IPS-20b (cell line): ENCODE data around the gene FBXO41.

Experiments
- H3K27ac ChIP-seq: one replicate; pipeline ENCODE4 v1.5.1; 2013; ENCODE audit warnings: low read length
- H3K27me3 ChIP-seq: 2 replicates; pipeline ENCODE4 v1.6.1; 2013; ENCODE audit warnings: mild to moderate bottlenecking, low read length, inconsistent platforms; ENCODE audit not compliant: insufficient read depth
- H3K36me3 ChIP-seq: 2 replicates; pipeline ENCODE4 v1.6.1; 2013; ENCODE audit warnings: low read depth, mild to moderate bottlenecking, inconsistent platforms, low read length, moderate library complexity; ENCODE audit not compliant: insufficient read depth
- H3K4me1 ChIP-seq: 2 replicates; pipeline ENCODE4 v1.6.1; 2013; ENCODE audit warnings: mild to moderate bottlenecking, control low read depth, inconsistent platforms, low read length, moderate library complexity; ENCODE audit not compliant: insufficient read depth
- H3K4me3 ChIP-seq: 2 replicates; pipeline ENCODE4 v1.5.1; 2013; ENCODE audit warnings: mild to moderate bottlenecking, low read length, inconsistent platforms
- H3K9ac ChIP-seq: 2 replicates; pipeline ENCODE4 v1.6.1; 2013; ENCODE audit warnings: low read depth, mild to moderate bottlenecking, inconsistent platforms, low read length, moderate library complexity
- H3K9me3 ChIP-seq: 2 replicates; pipeline ENCODE4 v1.6.1; 2013; ENCODE audit warnings: mild to moderate bottlenecking, low read depth, low read length, inconsistent platforms; ENCODE audit not compliant: insufficient read depth

FBXO41 gene

DNA sequence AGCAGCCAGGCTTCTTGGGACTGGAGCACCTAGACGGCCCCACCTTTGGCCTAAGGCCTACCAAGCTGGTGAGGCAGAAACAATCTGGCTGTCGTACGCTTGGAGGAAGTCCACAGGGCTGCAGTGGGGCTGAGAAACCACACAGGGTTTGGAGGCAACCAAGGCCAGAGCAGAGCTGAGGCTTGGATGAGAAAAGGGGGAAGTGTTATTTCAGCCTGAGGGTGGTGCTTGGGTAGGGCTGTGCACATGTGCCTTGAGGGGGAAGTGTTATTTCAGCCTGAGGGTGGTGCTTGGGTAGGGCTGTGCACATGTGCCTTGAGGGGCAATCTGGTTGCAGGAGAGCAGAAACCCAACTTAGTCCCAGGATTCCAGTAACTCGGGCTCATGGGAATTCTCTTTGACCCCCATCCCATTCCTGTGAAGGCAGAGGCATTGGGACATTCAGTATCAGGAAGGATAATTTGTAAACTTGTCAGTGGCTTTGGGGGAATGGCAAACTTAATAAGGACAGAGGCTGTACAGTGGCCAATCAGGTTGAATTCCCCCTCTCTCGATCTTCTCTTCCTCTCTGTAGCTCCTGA, 971 bp upstream of the FBXO41 start:
- Histone ChIP-seq H3K9me3 (no peaks in the 10 kb centered on the region), H3K27ac (no peak overlapping the region), H3K4me3 (peak overlapping the region; percentile 79), H3K27me3 (peaks cover 69% of the 10 kb centered on the region), H3K36me3 (no peaks in the 10 kb centered on the region), H3K4me1 (peaks cover 5% of the 10 kb centered on the region; the same call in 1 of the 2 replicates), H3K9ac (peak overlapping the region; percentile 75; the same call in 1 of the 2 replicates)

DNA sequence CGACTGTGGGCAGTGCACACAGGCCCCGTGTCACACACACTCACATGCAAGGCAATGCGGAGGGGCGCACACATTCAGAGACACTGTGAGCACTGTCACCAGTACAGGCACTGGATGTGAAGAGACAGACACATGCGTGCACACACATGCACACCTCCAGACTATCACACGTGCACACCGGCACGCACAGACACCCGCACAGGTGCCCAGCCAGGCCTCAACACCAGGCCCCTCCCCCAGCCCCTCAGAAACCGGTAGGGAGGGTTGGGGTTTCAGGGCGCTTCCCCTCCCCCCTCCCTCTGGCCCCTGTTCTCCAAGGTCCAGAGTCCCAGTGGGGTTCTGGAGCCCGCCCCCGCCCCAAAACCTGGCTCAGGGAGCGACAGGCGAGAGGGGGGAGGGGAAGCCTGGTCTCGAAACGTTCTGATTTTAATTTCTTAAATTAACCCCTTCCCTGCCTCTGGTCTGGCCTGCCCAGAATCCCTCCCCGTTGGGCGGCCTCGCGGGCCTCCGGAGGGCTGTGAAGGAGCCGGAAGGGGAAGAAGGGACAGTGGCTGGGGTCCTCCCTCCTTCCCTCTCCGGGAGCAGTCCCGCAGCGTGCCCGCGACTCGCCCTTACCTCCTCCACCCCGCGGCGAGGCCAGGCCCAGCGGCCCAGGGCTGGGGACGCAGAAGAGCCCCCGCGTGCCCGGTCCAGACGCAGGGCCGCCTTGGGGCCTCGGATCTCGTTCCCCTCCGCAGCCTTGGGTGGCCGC, 558 bp downstream of the FBXO41 start:
- Histone ChIP-seq H3K4me3 (peak overlapping the region; percentile 79), H3K36me3 (no peaks in the 10 kb centered on the region), H3K9ac (peak overlapping the region; percentile 75; the same call in 1 of the 2 replicates), H3K9me3 (no peaks in the 10 kb centered on the region), H3K27me3 (peaks cover 54% of the 10 kb centered on the region), H3K27ac (no peak overlapping the region), H3K4me1 (peaks cover 5% of the 10 kb centered on the region; the same call in 1 of the 2 replicates)

DNA sequence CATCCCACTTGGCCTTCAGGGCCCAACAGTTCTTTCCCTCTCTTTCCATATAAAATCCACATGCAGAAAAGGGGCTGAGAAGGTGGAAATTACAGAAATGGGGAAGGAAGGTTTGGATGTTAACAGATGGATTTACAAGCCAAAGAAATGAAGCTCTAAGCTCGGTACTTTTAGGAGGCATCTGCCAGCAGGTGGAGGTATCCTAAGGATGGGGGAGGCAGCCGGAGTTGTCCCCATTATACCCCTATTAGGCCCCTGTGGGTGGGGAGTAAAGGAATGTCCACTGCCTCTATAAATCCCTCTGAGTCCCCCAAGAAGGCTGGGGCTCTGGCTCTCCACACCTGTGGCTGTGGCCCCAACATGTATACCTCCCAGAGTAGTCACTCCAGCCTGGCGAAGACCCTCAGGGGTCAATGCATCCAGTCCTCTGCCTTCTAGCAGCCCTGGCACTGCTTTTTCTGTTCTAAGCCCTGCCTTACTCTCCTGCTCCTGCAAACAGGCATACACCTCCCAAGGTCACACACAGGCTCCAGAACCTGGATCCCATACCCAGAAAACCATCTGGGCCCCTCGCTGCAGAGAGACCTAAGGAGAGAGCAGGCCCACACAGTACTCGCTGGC, 1.2 kb downstream of the FBXO41 start:
- peak overlapping the region; percentile 75; the same call in 1 of the 2 replicates for H3K9ac ChIP-seq
- H3K27ac ChIP-seq, result no peak overlapping the region
- peak overlapping the region; percentile 79 for H3K4me3 ChIP-seq
- H3K36me3 ChIP-seq, result no peaks in the 10 kb centered on the region
- H3K4me1 ChIP-seq, result peaks cover 5% of the 10 kb centered on the region; the same call in 1 of the 2 replicates
- H3K9me3 ChIP-seq, result no peaks in the 10 kb centered on the region
- peaks cover 47% of the 10 kb centered on the region for H3K27me3 ChIP-seq

DNA sequence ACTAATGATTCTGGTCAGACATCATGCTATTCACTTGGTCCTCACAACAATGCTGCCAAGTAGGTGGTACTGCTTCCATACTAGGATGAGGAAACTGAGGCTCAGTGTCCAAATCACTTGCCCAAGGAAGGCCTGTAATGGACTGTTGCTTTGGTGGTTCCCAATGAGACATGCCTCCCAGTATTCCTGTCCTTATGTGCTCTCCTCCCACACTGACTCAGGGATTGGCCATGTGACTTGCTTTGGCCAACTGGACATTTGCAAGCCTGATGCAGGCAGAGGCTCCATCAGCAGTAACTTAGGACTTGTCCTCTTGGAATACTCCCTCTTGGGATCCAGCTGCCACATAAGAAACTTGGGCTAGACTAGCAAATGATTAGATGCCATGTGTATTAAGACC, 3.0 kb downstream of the FBXO41 start:
- H3K27me3 ChIP-seq, result peaks cover 29% of the 10 kb centered on the region
- H3K36me3 ChIP-seq, result no peaks in the 10 kb centered on the region
- H3K4me3 ChIP-seq, result no peak overlapping the region
- peaks cover 5% of the 10 kb centered on the region; the same call in 1 of the 2 replicates for H3K4me1 ChIP-seq
- no peaks in the 10 kb centered on the region for H3K9me3 ChIP-seq
- H3K27ac ChIP-seq, result no peak overlapping the region
- no peak overlapping the region for H3K9ac ChIP-seq

DNA sequence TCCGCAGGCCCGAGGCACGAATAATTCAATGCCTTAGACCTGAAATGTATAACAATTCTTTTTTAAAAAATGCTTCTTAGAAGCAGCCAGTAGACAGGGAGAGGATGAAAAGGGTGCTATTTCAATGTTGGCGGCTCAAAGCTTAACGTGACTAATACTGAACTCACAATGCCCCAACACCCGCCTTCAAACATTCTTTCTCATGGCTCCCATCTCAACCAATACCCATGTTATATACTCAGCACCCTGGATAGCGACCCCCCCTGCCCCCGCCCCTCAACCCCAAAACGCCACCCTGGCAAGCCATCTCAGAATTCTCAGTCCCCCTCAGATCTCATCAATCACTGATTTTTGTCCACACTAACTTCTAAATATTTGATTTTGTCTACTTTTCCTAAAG, 4.4 kb downstream of the FBXO41 start:
- Histone ChIP-seq H3K4me3 (no peak overlapping the region), H3K9me3 (no peaks in the 10 kb centered on the region), H3K9ac (no peak overlapping the region), H3K4me1 (no peaks in the 10 kb centered on the region; the same call in 1 of the 2 replicates), H3K36me3 (no peaks in the 10 kb centered on the region), H3K27ac (no peak overlapping the region), H3K27me3 (peaks cover 15% of the 10 kb centered on the region)

DNA sequence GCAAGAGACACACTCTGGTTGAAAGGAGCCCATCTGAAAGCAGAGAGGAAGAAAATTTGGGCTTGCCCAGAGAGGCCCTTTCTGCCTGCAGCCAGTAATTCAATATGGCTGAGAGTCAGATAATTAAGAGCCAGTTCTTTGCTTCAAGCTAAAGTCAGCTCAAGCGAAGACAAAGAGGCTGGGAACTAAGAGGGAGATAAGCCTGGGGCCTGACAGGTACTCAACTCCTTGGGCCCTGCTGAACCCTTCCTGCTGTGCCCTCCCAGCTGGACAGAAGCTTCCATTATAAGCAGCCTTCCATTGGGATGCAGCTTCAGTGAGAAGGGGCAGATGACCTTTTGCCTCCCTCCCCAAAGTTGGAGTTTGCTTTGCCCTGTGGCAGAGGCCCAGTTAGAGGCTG, 12.0 kb downstream of the FBXO41 start:
- no peaks in the 10 kb centered on the region for H3K4me1 ChIP-seq
- peaks cover 48% of the 10 kb centered on the region for H3K27me3 ChIP-seq
- H3K9ac ChIP-seq, result no peak overlapping the region
- no peaks in the 10 kb centered on the region for H3K9me3 ChIP-seq
- H3K36me3 ChIP-seq, result no peaks in the 10 kb centered on the region
- no peak overlapping the region for H3K27ac ChIP-seq
- H3K4me3 ChIP-seq, result no peak overlapping the region

DNA sequence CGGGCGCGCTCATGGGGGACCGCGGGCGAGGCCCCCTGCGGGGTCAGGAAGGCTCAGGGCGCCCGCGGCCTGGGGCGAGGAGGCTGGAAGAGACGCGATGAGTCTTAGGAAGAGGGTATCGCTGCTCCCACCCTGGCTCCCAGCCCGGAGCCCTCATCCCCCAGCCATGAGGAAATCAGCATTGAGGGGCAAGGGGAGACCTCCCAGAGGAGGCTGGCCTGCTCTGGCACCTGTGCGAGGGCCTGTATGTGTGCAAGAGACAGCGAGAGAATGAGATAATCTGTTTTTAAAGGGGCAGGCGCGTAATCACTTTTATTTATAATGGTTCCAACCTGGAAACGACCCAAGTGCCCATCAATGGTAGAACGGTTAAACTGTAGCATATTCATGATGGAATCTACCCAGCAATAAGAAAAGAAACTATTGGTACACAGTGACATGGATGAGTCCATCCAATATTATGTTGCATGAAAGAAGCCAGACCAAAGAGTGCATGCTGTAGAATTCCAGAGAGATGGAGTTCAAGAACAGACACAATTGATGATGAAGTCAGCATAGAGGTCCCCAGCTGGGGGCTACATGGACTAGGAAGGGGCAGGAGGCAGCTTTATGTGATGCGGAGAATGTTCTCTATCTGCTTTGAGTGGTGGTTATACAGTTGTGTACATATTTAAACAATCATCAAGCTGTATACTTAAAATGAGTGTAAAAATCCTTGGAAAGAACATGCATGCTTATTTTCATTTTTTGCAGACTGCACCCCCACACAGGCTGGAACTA, 14.4 kb downstream of the FBXO41 start:
- Histone ChIP-seq H3K27ac (no peak overlapping the region), H3K4me3 (peak overlapping the region; percentile 64; the same call in 1 of the 2 replicates), H3K4me1 (no peaks in the 10 kb centered on the region), H3K27me3 (peaks cover 55% of the 10 kb centered on the region), H3K36me3 (no peaks in the 10 kb centered on the region), H3K9me3 (no peaks in the 10 kb centered on the region), H3K9ac (no peak overlapping the region)

DNA sequence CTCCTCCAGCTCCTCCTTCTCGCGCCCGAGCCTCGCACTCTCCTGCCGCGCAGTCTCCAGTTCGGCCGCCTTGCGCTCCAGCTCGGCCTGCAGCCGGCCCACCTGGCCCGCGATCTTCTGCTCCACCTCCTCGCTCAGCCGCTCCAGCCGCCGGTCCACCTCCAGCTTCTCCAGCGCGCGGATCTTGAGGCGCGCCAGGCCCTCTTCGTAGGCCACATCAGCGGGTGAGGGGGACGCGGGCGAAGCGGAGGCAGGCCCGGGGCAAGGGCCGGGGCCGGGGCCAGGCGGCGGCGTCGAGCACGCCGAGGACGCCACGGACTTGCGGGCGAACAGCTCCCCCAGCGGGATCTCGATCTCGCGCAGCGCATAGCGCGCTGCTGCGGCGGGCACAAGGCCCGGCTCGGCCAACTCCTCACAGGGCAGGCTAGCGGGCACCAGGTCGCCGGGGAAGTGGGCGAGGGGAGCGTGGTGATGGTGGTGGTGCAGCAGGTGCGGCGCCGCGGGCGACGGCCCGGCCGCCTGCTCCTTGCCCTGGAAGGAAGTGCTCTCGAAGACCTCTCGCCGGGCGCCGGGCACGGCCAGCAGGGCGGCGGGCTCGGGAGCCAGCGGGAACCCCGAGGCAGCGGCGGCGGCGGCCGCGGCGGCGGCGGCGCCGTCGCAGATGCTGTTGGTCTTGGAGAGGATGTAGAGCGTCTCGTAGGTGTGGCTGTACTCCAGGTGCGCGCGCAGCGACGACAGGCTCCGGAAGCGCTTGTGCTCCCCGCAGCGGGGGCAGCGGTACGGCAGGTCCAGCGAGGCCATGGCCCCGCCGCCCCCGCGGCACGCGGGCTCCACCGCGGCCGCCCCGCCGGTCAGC, 15.2 kb downstream of the FBXO41 start:
- Histone ChIP-seq H3K36me3 (no peaks in the 10 kb centered on the region), H3K4me3 (peak overlapping the region; percentile 64), H3K9me3 (no peaks in the 10 kb centered on the region), H3K27me3 (peaks cover 55% of the 10 kb centered on the region), H3K27ac (no peak overlapping the region), H3K9ac (peak overlapping the region; percentile 56; the same call in 1 of the 2 replicates), H3K4me1 (no peaks in the 10 kb centered on the region)

DNA sequence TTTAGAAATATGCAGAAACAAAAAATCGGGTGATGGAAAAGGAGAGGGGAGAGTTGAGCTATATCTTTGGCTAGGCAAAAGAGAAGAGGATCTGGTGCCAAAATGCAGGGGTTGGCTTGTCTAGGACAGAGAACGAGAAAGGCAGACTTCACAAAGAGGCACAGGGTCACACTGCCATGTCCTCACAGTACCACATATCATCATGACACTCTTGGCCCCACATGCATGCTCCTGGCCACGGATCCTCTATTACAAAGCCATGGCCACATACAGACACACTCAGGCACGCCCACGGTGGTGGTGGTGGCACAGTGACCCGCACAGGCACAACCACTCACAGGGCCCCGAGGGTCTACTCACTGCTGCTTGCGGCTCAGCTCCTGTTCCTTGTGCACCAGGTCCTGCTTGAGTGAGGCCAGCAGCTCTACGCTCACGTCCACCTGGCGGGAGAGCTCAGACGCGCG, 15.9 kb downstream of the FBXO41 start:
- Histone ChIP-seq H3K9me3 (no peaks in the 10 kb centered on the region), H3K27me3 (peaks cover 55% of the 10 kb centered on the region), H3K27ac (no peak overlapping the region), H3K4me1 (no peaks in the 10 kb centered on the region), H3K9ac (peak overlapping the region; percentile 56; the same call in 1 of the 2 replicates), H3K36me3 (no peaks in the 10 kb centered on the region; the same call in 1 of the 2 replicates), H3K4me3 (peak overlapping the region; percentile 64)

DNA sequence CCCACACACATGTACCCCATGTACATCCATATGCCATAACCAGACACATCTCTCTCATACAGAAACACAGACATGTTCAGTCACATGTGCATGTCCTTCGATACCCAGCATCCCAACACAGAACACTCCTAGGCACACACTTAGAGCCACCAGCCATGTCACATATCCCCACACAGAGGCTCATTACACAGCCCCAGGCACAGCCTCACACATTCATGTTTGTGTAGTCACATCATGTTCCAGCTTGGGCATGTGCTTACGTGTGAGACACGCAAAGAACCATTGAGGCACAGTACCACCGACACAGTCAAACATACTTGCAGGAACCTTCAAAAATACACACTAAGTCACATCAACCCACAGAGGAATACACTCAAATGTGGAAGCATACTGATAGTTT, 17.3 kb downstream of the FBXO41 start:
- Histone ChIP-seq H3K9ac (no peak overlapping the region), H3K27ac (no peak overlapping the region), H3K4me1 (no peaks in the 10 kb centered on the region), H3K36me3 (peaks cover 4% of the 10 kb centered on the region; the same call in 1 of the 2 replicates), H3K9me3 (no peaks in the 10 kb centered on the region), H3K4me3 (no peak overlapping the region), H3K27me3 (peaks cover 53% of the 10 kb centered on the region)
